Keratinocyte (primary cell): ENCODE measurements around the gene ANKUB1. TPM values are rescaled to one million over a fixed set of nuclear protein-coding genes. Genes with fewer than 3 reads are reported as not detected.

Source experiments
- DNase-seq: peaks from one replicate; pipeline ENCODE4 v3.0.0-alpha.2; 2011; ENCODE audit warnings: low read depth, missing footprints, low spot score
- FAIRE-seq: peaks from 2 replicates; lab custom pipeline; 2011; peaks lifted over from hg19 to GRCh38; lab: Jason Lieb, UNC
- H2AFZ ChIP-seq: 2 replicates; pipeline ENCODE4 v1.6.0; 2012; ENCODE audit warnings: low read length, control low read depth, inconsistent platforms; ENCODE audit not compliant: control insufficient read depth
- H3K27ac ChIP-seq: 2 replicates; pipeline ENCODE4 v1.5.1; 2011; ENCODE audit warnings: low read length; ENCODE audit not compliant: control insufficient read depth, insufficient read depth
- H3K27me3 ChIP-seq: 3 replicates; pipeline ENCODE4 v1.6.0; 2011; ENCODE audit warnings: low read length; ENCODE audit not compliant: control insufficient read depth, insufficient read depth; ENCODE audit errors: extremely low read depth
- H3K36me3 ChIP-seq, 2 experiments: 2 replicates in 1 of 2; 3 replicates in 1 of 2; pipeline ENCODE4 v1.5.1; 2011; ENCODE audit warnings: low read length in 2 of 2, mild to moderate bottlenecking in 1 of 2; ENCODE audit not compliant: control insufficient read depth in 2 of 2, insufficient read depth in 2 of 2; ENCODE audit errors: extremely low read depth in 1 of 2
- H3K4me1 ChIP-seq: 3 replicates; pipeline ENCODE4 v1.5.1; 2011; ENCODE audit warnings: low read length; ENCODE audit not compliant: control insufficient read depth, insufficient read depth; ENCODE audit errors: extremely low read depth
- H3K4me2 ChIP-seq: 3 replicates; pipeline ENCODE4 v1.6.0; 2011; ENCODE audit warnings: low read depth, low read length; ENCODE audit not compliant: control insufficient read depth, insufficient read depth; ENCODE audit errors: extremely low read depth
- H3K4me3 ChIP-seq, 3 experiments: fragments of 200-600 bp in 1 of 3; sonication (generic) in 1 of 3; 2 replicates in 2 of 3; 3 replicates in 1 of 3; pipeline ENCODE4 v1.5.1; 2011 to 2016; ENCODE audit warnings: low read length in 3 of 3, mild to moderate bottlenecking in 3 of 3, control low read depth in 2 of 3, inconsistent platforms in 1 of 3, low read depth in 1 of 3, mixed read lengths in 1 of 3, mixed run types in 1 of 3, moderate library complexity in 1 of 3; ENCODE audit not compliant: control insufficient read depth in 2 of 3, insufficient read depth in 2 of 3; ENCODE audit errors: extremely low read depth in 1 of 3
- H3K79me2 ChIP-seq: 2 replicates; pipeline ENCODE4 v1.6.0; 2012; ENCODE audit warnings: low read length; ENCODE audit not compliant: control insufficient read depth, insufficient read depth
- H3K9ac ChIP-seq: 3 replicates; pipeline ENCODE4 v1.6.0; 2011; ENCODE audit warnings: low read length; ENCODE audit not compliant: control insufficient read depth, insufficient read depth; ENCODE audit errors: extremely low read depth
- H3K9me1 ChIP-seq: 3 replicates; pipeline ENCODE4 v1.6.0; 2011; ENCODE audit warnings: low read length; ENCODE audit not compliant: control insufficient read depth, insufficient read depth; ENCODE audit errors: extremely low read depth
- H3K9me3 ChIP-seq: 2 replicates; pipeline ENCODE4 v1.5.1; 2012; ENCODE audit warnings: low read depth, low read length; ENCODE audit not compliant: control insufficient read depth
- H4K20me1 ChIP-seq: 3 replicates; pipeline ENCODE4 v1.6.0; 2011; ENCODE audit warnings: low read length; ENCODE audit not compliant: control insufficient read depth, insufficient read depth; ENCODE audit errors: extremely low read depth
- EZH2 ChIP-seq: IDR thresholded peaks from one replicate; pipeline ENCODE4 v1.6.1; 2012; ENCODE audit warnings: inconsistent platforms, mild to moderate bottlenecking, low read length, moderate library complexity
- dilution Hi-C: fragments of 300-500 bp; cut with MboI; formaldehyde crosslinking; loops from one replicate; pipeline ENCODE4 v1.7.0; 2020; ENCODE audit warnings: low sequenced_read_pairs; ENCODE audit not compliant: extremely low pct_ligation_motif_present
- polyA plus RNA-seq, 5 experiments: library from polyadenylated mRNA; depleted of rRNA in 3 of 5; stranded (reverse) in 3 of 5; stranded (forward) in 1 of 5; unstranded in 1 of 5; fragments of >200 nt; gene quantifications; 1 replicate in 1 of 5; 2 replicates in 3 of 5; 3 replicates in 1 of 5; pipeline versions ENCODE4 v1.2.1 to v1.2.3, GENCODE V29; 2011 to 2012; ENCODE audit warnings: missing spikeins in 2 of 5, low read depth in 1 of 5, low replicate concordance in 1 of 5
- TF ChIP-seq, protein P1 (sequence below), 3 experiments: IDR thresholded peaks in 1 of 3; conservative IDR thresholded peaks in 1 of 3; optimal IDR thresholded peaks in 1 of 3; 2 replicates in 2 of 3; 3 replicates in 1 of 3; pipeline versions ENCODE3 to v1.5.1; 2011; ENCODE audit warnings: low read length in 3 of 3, mild to moderate bottlenecking in 3 of 3, moderate library complexity in 2 of 3, control low read depth in 1 of 3, inconsistent platforms in 1 of 3; ENCODE audit not compliant: insufficient read depth in 2 of 3; ENCODE audit errors: extremely low read depth in 1 of 3

Gene ANKUB1
- polyA plus RNA-seq, 1 donor (not counting 4 experiments of a cell fraction or from before 2014, with no cell fraction given), result 0.66 TPM

DNA sequence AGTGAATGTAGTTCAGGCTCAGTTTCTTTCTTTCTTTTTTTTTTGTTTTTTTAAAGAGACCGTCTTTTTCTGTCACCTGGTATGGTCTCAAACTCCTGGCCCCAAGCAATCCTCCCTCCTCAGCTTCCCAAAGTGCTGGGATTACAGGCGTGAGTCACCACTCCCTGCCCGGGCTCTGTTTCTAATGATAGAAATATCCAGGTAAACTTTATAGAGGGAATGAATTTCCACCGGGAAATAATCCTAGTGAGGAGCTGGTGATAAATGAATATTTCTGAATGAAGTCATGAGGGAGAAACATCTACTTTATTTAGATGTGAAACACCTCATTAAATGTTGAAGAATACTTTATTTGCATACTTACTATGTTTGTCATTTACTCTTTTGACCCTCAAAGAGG lies 27.8 kb upstream of the ANKUB1 start:
- Histone ChIP-seq H3K9ac (no peak overlapping the region), H4K20me1 (no peaks in the 10 kb centered on the region), H3K36me3 (no peaks in the 10 kb centered on the region), H3K79me2 (peaks cover 89% of the 10 kb centered on the region), H3K27ac (no peak overlapping the region), H2AFZ (no peak overlapping the region), H3K4me1 (peaks cover 29% of the 10 kb centered on the region), H3K9me3 (no peaks in the 10 kb centered on the region), H3K27me3 (no peaks in the 10 kb centered on the region), H3K4me2 (peak overlapping the region; percentile 30), H3K4me3 (no peak overlapping the region), H3K9me1 (no peaks in the 10 kb centered on the region)
- dilution Hi-C loops, result no loop called here
- TF ChIP-seq, protein P1, sequence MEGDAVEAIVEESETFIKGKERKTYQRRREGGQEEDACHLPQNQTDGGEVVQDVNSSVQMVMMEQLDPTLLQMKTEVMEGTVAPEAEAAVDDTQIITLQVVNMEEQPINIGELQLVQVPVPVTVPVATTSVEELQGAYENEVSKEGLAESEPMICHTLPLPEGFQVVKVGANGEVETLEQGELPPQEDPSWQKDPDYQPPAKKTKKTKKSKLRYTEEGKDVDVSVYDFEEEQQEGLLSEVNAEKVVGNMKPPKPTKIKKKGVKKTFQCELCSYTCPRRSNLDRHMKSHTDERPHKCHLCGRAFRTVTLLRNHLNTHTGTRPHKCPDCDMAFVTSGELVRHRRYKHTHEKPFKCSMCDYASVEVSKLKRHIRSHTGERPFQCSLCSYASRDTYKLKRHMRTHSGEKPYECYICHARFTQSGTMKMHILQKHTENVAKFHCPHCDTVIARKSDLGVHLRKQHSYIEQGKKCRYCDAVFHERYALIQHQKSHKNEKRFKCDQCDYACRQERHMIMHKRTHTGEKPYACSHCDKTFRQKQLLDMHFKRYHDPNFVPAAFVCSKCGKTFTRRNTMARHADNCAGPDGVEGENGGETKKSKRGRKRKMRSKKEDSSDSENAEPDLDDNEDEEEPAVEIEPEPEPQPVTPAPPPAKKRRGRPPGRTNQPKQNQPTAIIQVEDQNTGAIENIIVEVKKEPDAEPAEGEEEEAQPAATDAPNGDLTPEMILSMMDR (optimal IDR thresholded peaks at IDR 0.05 in 1 of 3, IDR thresholded peaks at IDR 0.05 in 1 of 3, conservative IDR thresholded peaks at IDR 0.05 in 1 of 3; ENCODE audit: extremely low read depth in 1 of 3, insufficient read depth in 2 of 3, low read length in 3 of 3), result no peak
- no peak for TF ChIP-seq EZH2
- no peak for FAIRE-seq
- no peak for DNase-seq

DNA sequence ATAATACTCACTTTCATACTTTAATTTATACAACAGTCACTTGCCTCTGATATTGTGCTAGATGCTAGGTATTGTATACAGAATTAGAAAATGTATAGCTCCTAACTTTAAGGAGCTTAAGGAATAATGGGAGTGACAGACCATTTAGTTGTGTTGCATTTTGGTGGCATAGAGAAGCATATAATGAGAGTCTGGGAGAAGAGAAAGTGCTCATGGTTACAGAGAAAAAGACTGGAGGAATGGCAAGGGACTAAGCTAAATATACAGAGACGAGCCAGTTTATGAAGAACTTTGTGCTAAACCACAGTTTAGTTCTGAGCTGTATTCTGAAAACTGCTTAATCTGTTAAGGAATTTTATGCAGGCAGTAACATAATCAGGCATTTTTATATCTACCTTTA lies 27.1 kb upstream of the ANKUB1 start:
- H3K79me2 ChIP-seq, result peaks cover 91% of the 10 kb centered on the region
- no peaks in the 10 kb centered on the region for H4K20me1 ChIP-seq
- H3K9me3 ChIP-seq, result no peaks in the 10 kb centered on the region
- no peak for DNase-seq
- H3K4me1 ChIP-seq, result peaks cover 36% of the 10 kb centered on the region
- no peak overlapping the region for H3K4me3 ChIP-seq
- no peak overlapping the region for H3K27ac ChIP-seq
- H3K9me1 ChIP-seq, result no peaks in the 10 kb centered on the region
- no peaks in the 10 kb centered on the region for H3K36me3 ChIP-seq
- H3K4me2 ChIP-seq, result no peak overlapping the region
- no peak overlapping the region for H3K9ac ChIP-seq
- H2AFZ ChIP-seq, result no peak overlapping the region
- FAIRE-seq, result no peak
- TF ChIP-seq, protein P1 (optimal IDR thresholded peaks at IDR 0.05 in 1 of 3, IDR thresholded peaks at IDR 0.05 in 1 of 3, conservative IDR thresholded peaks at IDR 0.05 in 1 of 3; ENCODE audit: extremely low read depth in 1 of 3, insufficient read depth in 2 of 3, low read length in 3 of 3), result no peak
- no peak for TF ChIP-seq EZH2
- dilution Hi-C loops, result no loop called here
- H3K27me3 ChIP-seq, result no peaks in the 10 kb centered on the region
